Activated CD8-positive, alpha-beta memory T cell treated with anti-CD3 and anti-CD28 coated beads for 24 hours (primary cell): Measurements from ENCODE around the gene METTL3.
"Not testable (repeated sequence)": the region's sequence is repeated elsewhere in the genome, so short reads cannot be mapped to it uniquely, and the experiment has no call there.

Experiments used
- DNase-seq: peaks from one replicate; pipeline ENCODE4 v3.0.0-alpha.2; 2020

METTL3 gene

GRCh38 chr14:21510735-21511657 is at the start of gene METTL3:
METTL3 (minus strand) TSS chr14:21511340; CDS start chr14:21511223, 117 bp downstream.
- DNase-seq, result peak; percentile 92

- DNase-seq, result no peak
Measured at GRCh38 chr14:21558703-21559170, 47.6 kb upstream of the METTL3 start.

GRCh38 chr14:21557084-21557901 is 46.2 kb upstream of the METTL3 start:
- DNase-seq, result peak; percentile 84

GRCh38 chr14:21556378-21557083 is 45.4 kb upstream of the METTL3 start:
- no peak for DNase-seq

GRCh38 chr14:21553266-21553665 is 42.1 kb upstream of the METTL3 start:
- no peak for DNase-seq

GRCh38 chr14:21544588-21544987 is 33.4 kb upstream of the METTL3 start:
- not testable (repeated sequence) for DNase-seq

- DNase-seq, result no peak
Measured at GRCh38 chr14:21543963-21544362, 32.8 kb upstream of the METTL3 start.

GRCh38 chr14:21543521-21543960 is 32.4 kb upstream of the METTL3 start:
- DNase-seq, result no peak

- DNase-seq, result no peak
Measured at GRCh38 chr14:21541413-21542074, 30.4 kb upstream of the METTL3 start.

- no peak for DNase-seq
Measured at GRCh38 chr14:21539189-21539940, 28.2 kb upstream of the METTL3 start.

- no peak for DNase-seq
Measured at GRCh38 chr14:21537090-21537424, 25.9 kb upstream of the METTL3 start.

- no peak for DNase-seq
Measured at GRCh38 chr14:21536418-21537089, 25.4 kb upstream of the METTL3 start.

- no peak for DNase-seq
Measured at GRCh38 chr14:21535545-21536417, 24.6 kb upstream of the METTL3 start.

- DNase-seq, result no peak
Measured at GRCh38 chr14:21534576-21534975, 23.4 kb upstream of the METTL3 start.

GRCh38 chr14:21533294-21533693 is 22.2 kb upstream of the METTL3 start:
- no peak for DNase-seq

- DNase-seq, result no peak
Measured at GRCh38 chr14:21529515-21529914, 18.4 kb upstream of the METTL3 start.

GRCh38 chr14:21528381-21529348 is 17.5 kb upstream of the METTL3 start:
- DNase-seq, result no peak

- DNase-seq, result no peak
Measured at GRCh38 chr14:21527318-21527679, 16.2 kb upstream of the METTL3 start.
